NCI-H226 (cell line): ENCODE data around the gene ZSCAN32.

Experiments used
- DNase-seq: peaks from one replicate; pipeline ENCODE4 v3.0.0-alpha.2; 2015

ZSCAN32 gene

DNA sequence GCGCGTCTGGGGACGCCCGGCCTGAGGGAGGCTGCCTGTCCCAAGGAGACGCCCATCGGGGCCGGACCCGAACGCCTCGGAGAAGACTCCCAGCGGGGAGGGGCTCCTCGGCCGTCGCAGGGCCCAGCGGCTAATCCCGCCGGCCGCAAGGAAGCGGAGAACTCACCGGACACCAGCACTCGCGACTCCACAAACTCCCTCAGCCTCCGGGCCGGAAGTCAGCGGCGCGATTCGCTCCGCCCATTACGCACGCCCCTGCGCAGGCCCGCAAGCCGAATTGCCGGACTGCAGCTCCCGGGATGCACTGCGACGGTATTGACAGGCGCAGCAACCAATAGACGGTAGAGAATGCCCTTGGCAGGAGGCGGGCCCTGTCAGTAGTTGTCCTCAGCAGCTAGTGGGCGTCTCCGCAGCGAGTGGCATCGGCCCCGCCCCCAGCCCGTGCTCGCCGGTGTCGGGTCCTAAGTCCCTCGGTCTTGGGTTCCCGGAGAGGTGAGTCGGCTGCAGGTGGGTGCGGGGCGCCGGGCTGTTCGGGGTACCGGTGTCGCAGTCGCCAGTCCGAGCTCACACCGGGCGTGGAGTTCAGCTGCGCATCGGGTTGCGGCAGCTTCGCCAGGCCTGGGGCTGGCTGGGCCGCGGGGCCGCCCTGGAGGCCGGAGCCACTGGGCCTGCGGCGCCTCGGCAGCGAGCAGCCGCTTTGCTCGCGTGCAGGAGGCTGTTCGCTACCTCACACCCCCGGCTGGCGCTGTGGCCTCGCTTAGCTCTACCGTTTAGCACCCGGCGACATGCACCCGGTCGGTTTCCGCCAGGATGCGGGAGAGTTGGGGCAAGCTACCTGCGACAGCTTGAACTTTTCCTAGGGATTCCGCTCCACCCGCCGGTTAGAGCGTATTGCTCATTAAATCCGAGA lies at the start of gene ZSCAN32, which contains the start of gene ZNF174:
Gene ZSCAN32 (minus strand): TSS at position 226 of the 910 bp plus-strand sequence. CDS start 3,447 bp downstream, outside the sequence.
Gene ZNF174 (plus strand): TSS at position 437 of the 910 bp plus-strand sequence. CDS start 790 bp downstream, outside the sequence.
- DNase-seq, result peak; percentile 99

DNA sequence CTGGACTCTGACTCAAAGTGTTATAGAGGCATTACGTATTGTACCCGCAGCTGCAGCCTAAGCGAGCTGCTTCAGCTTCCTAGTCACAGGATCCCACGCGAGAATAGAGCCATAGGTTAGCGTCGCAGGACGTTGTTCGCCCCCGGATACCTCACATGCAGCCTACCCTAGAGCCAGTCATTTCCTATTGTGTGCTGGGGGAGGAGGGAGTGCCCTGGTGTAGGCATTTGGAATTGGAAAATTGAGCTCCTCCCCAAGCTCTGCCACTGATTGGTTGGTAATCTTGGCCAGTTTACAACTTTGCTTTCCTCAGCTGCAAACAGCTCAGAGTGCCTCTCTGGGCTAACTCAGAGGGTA lies 43.2 kb upstream of the ZSCAN32 start:
- peak; percentile 77 for DNase-seq

DNA sequence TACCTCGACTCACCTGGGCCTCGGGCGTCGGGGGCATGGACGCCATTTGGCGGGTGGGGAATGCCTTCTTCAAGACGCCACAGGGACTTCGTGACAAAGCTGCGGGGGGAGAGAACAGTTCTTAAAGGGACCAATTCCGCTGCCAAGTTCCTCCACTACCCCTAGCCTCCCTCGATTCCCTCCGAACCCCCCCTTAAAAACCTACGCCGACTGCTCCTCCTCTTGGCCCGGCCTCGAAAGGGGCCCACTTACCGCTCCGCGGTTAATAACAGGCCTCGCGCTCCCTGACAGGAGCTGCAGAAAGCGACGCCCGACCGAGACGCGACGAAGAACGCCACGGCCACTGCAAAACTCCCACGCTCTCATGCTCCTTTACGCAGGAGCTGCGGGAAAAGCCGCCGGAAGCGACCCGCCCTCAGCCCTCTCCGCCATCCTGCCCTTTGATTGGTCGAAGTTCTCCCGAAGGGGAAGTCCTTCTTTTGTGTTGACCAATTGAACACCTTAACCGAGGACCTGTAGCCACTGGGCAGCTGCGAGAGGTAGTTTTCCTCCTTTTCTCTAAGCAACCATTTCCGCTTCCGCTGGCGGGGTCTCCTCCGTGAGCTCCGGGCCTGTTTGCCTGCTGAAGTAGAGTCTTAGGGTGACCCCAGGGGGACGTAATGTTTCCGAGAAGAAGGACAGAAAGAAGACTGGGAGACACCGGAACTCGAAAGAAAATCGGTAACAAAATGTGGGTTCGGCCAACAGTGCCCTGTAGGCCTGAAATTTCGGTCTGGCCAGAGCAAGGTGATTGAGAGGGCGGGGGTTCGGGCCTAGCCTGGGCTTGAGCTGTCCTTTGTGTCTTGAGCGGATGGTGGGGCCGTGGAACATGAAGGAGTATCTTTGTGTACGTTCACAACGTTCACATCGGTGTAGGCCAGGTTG lies 42.6 kb upstream of the ZSCAN32 start, which contains the start of the genes NAA60 and ZNF597:
Gene NAA60 (plus strand): TSS at position 573 of the 924 bp plus-strand sequence. CDS start 32,548 bp downstream, outside the sequence.
Gene ZNF597 (minus strand): TSS at position 397 of the 924 bp plus-strand sequence. CDS start 351 bp downstream, at position 46.
- DNase-seq, result peak; percentile 85

- no peak for DNase-seq
These were observed 38.8 kb upstream of the ZSCAN32 start for GRCh38 chr16:3439637-3440036.

GRCh38 chr16:3434373-3434772 lies 33.6 kb upstream of the ZSCAN32 start:
- no peak for DNase-seq

DNA sequence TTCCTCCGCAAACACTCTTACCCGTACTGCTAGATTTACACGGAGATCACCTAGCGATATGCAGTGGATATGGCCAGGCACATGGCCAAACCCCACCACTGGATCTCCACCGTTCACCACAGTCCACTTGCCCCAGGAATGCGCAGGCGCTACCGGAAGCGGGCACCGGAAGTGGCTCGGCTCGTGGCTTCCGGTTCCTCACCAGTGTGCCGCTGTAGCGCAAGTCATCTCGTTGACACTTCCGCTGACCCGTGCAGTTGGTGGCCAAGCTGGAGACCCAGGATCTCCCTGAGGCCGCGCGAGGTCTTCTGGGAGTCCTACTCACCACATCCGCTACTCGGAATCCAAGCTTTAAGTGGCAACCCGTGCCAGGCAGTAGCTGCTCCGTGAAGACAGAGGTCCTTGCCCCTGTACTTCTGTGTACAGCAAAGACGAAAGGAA lies 31.0 kb upstream of the ZSCAN32 start:
- DNase-seq, result no peak

DNA sequence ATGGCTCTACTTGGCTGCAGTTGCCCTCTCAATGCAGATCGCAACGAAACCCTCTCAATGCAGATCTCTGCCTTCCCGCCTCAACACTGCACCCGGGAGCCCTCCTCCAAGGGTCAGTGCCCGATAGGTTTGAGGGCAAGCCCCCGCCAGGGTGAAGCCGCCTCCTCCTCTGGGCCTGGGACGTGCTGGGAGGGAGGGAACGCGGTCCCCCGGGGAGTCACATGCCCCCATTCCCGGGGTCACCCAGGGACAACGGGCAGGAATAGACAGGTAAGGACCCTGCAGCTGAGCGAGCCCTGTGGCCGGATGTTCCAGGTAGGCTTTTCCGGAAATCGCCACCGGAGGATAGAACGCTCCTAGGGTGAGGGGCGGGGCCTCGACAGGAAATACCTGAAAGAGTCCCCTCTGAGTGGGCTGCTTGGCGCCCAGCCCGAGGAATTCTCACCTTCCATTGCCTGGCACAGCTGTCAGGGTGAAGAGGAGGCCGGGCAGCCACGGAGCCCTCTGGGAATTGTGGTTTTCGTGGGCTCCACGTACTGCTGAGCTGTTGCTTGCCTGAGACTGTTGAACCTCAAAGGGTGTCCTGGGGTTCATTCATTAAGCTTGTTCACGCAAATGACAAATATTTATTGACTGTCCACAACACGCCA lies 13.1 kb upstream of the ZSCAN32 start:
- no peak for DNase-seq

DNA sequence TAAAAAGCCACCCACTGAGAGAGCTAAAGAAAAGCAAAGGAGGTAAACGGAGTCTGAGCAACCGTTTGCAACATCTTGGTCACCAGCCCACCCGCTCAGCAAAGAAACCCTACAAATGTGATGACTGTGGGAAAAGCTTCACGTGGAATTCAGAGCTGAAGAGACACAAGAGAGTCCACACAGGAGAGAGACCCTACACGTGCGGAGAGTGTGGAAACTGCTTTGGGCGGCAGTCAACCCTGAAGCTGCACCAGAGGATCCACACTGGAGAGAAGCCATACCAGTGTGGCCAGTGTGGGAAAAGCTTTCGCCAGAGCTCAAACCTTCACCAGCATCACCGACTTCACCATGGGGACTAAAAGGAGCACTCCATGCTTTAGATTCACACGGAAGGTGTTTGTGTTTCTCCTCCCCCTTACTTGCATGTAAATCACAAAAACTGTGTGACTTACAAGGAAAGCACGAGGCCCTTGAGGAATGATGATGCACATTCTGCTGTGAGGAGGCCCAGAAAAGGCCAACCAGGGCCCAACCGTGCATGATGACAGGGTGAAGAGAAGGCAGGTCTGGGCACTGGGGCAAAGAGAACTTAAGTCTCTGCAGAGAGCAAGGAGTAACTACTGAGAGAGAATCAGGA lies 7.9 kb upstream of the ZSCAN32 start:
- no peak for DNase-seq

- no peak for DNase-seq
These were observed 1.1 kb upstream of the ZSCAN32 start for GRCh38 chr16:3401719-3402397.

GRCh38 chr16:3400446-3400778 lies 392 bp downstream of the ZSCAN32 start:
- DNase-seq, result no peak

GRCh38 chr16:3389663-3390338 lies 11.0 kb downstream of the ZSCAN32 start:
- no peak for DNase-seq

GRCh38 chr16:3388325-3388724 lies 12.5 kb downstream of the ZSCAN32 start:
- DNase-seq, result no peak

- DNase-seq, result no peak
These were observed 17.8 kb downstream of the ZSCAN32 start for GRCh38 chr16:3383045-3383448.

GRCh38 chr16:3377917-3378316 lies 22.9 kb downstream of the ZSCAN32 start:
- DNase-seq, result no peak

- no peak for DNase-seq
These were observed 25.1 kb downstream of the ZSCAN32 start for GRCh38 chr16:3375680-3376079.

DNA sequence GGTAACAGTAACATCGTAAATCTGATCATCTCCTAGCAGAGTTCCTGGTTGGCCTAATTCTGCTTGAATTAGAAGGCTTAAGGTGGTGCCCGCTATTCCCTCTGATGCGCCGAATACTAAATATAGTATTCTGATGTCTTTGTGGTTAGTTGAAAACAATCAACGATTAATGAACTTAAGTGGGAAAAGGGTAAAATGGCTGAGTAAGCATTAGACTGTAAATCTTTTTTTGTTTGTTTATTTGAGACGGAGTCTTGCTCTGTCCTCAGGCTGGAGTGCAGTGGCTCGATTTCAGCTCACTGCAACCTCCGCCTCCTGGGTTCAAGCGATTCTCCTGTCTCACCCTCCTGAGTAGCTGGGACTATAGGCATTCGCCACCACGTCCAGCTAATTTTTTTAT lies 31.7 kb downstream of the ZSCAN32 start:
- no peak for DNase-seq

GRCh38 chr16:3364774-3365427 lies 35.9 kb downstream of the ZSCAN32 start:
- peak; percentile 99 for DNase-seq

- DNase-seq, result peak; percentile 31
These were observed 37.0 kb downstream of the ZSCAN32 start for GRCh38 chr16:3363793-3364192.

- DNase-seq, result no peak
These were observed 37.9 kb downstream of the ZSCAN32 start for GRCh38 chr16:3362931-3363330.

DNA sequence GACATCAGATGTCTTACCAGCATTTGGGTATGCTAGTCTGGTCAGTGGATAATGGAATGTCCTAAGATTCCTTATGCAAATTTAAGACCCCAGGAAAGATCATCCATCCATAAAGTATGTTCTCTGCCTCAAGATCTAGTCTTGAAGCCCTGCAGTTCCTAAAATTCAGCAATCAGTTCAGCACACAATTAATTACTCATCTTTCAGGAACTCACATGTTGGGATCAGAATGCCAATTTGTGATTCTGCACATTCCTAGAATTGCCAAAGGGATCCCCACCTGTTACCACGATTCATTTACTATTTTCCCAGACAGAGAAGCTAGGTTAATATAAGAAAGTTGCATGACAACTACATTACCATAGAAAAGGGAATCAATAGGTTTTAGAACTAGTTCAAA lies 41.9 kb downstream of the ZSCAN32 start:
- DNase-seq, result peak; percentile 11
